HEK293 (cell line): ENCODE data around the gene RTTN.

Experiments used
- BCL11A ChIP-seq: fragments of 450-650 bp; formaldehyde crosslinking; IDR thresholded peaks from 2 replicates; pipeline ENCODE4 v1.5.1; 2016; ENCODE audit warnings: low read depth, missing biosample characterization, missing genetic modification characterization
- CTCF ChIP-seq: fragments of 450-650 bp; formaldehyde crosslinking; IDR thresholded peaks from 2 replicates; pipeline ENCODE4 v1.5.1; 2016; ENCODE audit warnings: missing biosample characterization, missing genetic modification characterization
- GLI2 ChIP-seq: fragments of 450-650 bp; formaldehyde crosslinking; IDR thresholded peaks from 2 replicates; pipeline ENCODE4; 2017; ENCODE audit warnings: missing biosample characterization, missing genetic modification characterization, low read depth, borderline replicate concordance
- GLI4 ChIP-seq: fragments of 450-650 bp; formaldehyde crosslinking; IDR thresholded peaks from 2 replicates; pipeline ENCODE4 v1.5.1; 2016; ENCODE audit warnings: missing biosample characterization, missing genetic modification characterization
- HOXA7 ChIP-seq: sonication (generic); formaldehyde crosslinking; IDR thresholded peaks from 2 replicates; pipeline ENCODE4 v1.8.1; 2022; ENCODE audit warnings: missing genetic modification reagents, borderline replicate concordance
- HOXC10 ChIP-seq: sonication (generic); formaldehyde crosslinking; IDR thresholded peaks from 2 replicates; pipeline ENCODE4 v1.8.1; 2023; ENCODE audit warnings: mild to moderate bottlenecking, missing genetic modification reagents
- KLF1 ChIP-seq: fragments of 450-650 bp; formaldehyde crosslinking; IDR thresholded peaks from 2 replicates; pipeline ENCODE4 v1.5.1; 2016; ENCODE audit warnings: missing biosample characterization, missing genetic modification characterization
- MEIS1 ChIP-seq: sonication (generic); formaldehyde crosslinking; IDR thresholded peaks from 2 replicates; pipeline ENCODE4 v1.8.1; 2022; ENCODE audit warnings: missing genetic modification reagents, mild to moderate bottlenecking, borderline replicate concordance
- MZF1 ChIP-seq: fragments of 450-650 bp; formaldehyde crosslinking; IDR thresholded peaks from 2 replicates; pipeline ENCODE4 v1.5.1; 2017; ENCODE audit warnings: missing biosample characterization, missing genetic modification characterization, borderline replicate concordance
- PRDM4 ChIP-seq: fragments of 450-650 bp; formaldehyde crosslinking; IDR thresholded peaks from 2 replicates; pipeline ENCODE4 v1.5.1; 2017; ENCODE audit warnings: missing biosample characterization, missing genetic modification characterization
- ZBTB48 ChIP-seq: fragments of 450-650 bp; formaldehyde crosslinking; IDR thresholded peaks from 2 replicates; pipeline ENCODE4 v1.5.1; 2016; ENCODE audit warnings: missing biosample characterization, missing genetic modification characterization
- ZBTB7A ChIP-seq: fragments of 450-650 bp; formaldehyde crosslinking; IDR thresholded peaks from 2 replicates; pipeline ENCODE4 v1.5.1; 2016; ENCODE audit warnings: low read depth, missing biosample characterization, missing genetic modification characterization
- ZFHX2 ChIP-seq: fragments of 450-650 bp; formaldehyde crosslinking; conservative IDR thresholded peaks from 2 replicates; pipeline ENCODE4 v1.5.1; 2016; ENCODE audit warnings: missing biosample characterization, missing genetic modification characterization
- ZIC2 ChIP-seq: fragments of 450-650 bp; formaldehyde crosslinking; IDR thresholded peaks from 2 replicates; pipeline ENCODE4 v1.5.1; 2016; ENCODE audit warnings: missing biosample characterization, missing genetic modification characterization
- ZNF132 ChIP-seq: fragments of 450-650 bp; formaldehyde crosslinking; IDR thresholded peaks from 2 replicates; pipeline ENCODE4 v1.5.1; 2017; ENCODE audit warnings: missing biosample characterization, missing genetic modification characterization, borderline replicate concordance
- ZNF174 ChIP-seq: fragments of 450-650 bp; formaldehyde crosslinking; IDR thresholded peaks from 2 replicates; pipeline ENCODE4 v1.5.0; 2017; ENCODE audit warnings: missing biosample characterization, mild to moderate bottlenecking, missing genetic modification characterization
- ZNF18 ChIP-seq: fragments of 450-650 bp; formaldehyde crosslinking; IDR thresholded peaks from 2 replicates; pipeline ENCODE4 v1.5.1; 2016; ENCODE audit warnings: missing biosample characterization, missing genetic modification characterization
- ZNF202 ChIP-seq: fragments of 450-650 bp; formaldehyde crosslinking; IDR thresholded peaks from 2 replicates; pipeline ENCODE4 v1.5.1; 2016; ENCODE audit warnings: missing biosample characterization, missing genetic modification characterization, borderline replicate concordance
- ZNF335 ChIP-seq: fragments of 450-650 bp; formaldehyde crosslinking; conservative IDR thresholded peaks from 2 replicates; pipeline ENCODE4 v1.5.1; 2016; ENCODE audit warnings: missing biosample characterization, missing genetic modification characterization
- ZNF341 ChIP-seq: fragments of 450-650 bp; formaldehyde crosslinking; IDR thresholded peaks from 2 replicates; pipeline ENCODE4; 2016; ENCODE audit warnings: low read depth, missing biosample characterization, missing genetic modification characterization
- ZNF366 ChIP-seq: fragments of 450-650 bp; formaldehyde crosslinking; conservative IDR thresholded peaks from 2 replicates; pipeline ENCODE4 v1.5.1; 2016; ENCODE audit warnings: missing biosample characterization, missing genetic modification characterization
- ZNF416 ChIP-seq: fragments of 450-650 bp; formaldehyde crosslinking; IDR thresholded peaks from 2 replicates; pipeline ENCODE4 v1.5.1; 2016; ENCODE audit warnings: missing biosample characterization, missing genetic modification characterization
- ZNF423 ChIP-seq: fragments of 450-650 bp; formaldehyde crosslinking; IDR thresholded peaks from 2 replicates; pipeline ENCODE4 v1.5.1; 2016; ENCODE audit warnings: missing biosample characterization, missing genetic modification characterization
- ZNF48 ChIP-seq: fragments of 450-650 bp; formaldehyde crosslinking; IDR thresholded peaks from 2 replicates; pipeline ENCODE4 v1.5.1; 2016; ENCODE audit warnings: missing biosample characterization, missing genetic modification characterization
- ZNF501 ChIP-seq: fragments of 450-650 bp; formaldehyde crosslinking; IDR thresholded peaks from 2 replicates; pipeline ENCODE4 v1.5.1; 2016; ENCODE audit warnings: missing biosample characterization, missing genetic modification characterization
- ZNF548 ChIP-seq: fragments of 450-650 bp; formaldehyde crosslinking; IDR thresholded peaks from 2 replicates; pipeline ENCODE4 v1.5.1; 2016; ENCODE audit warnings: missing biosample characterization, missing genetic modification characterization
- ZNF555 ChIP-seq: fragments of 450-650 bp; formaldehyde crosslinking; conservative IDR thresholded peaks from 2 replicates; pipeline ENCODE4 v1.5.1; 2017; ENCODE audit warnings: missing biosample characterization, mild to moderate bottlenecking, missing genetic modification characterization, inconsistent platforms
- ZNF585B ChIP-seq: fragments of 450-650 bp; formaldehyde crosslinking; IDR thresholded peaks from 2 replicates; pipeline ENCODE4 v1.5.1; 2016; ENCODE audit warnings: missing biosample characterization, missing genetic modification characterization
- ZNF596 ChIP-seq: fragments of 450-650 bp; IDR thresholded peaks from 2 replicates; pipeline ENCODE4 v1.5.0; 2018; ENCODE audit warnings: missing biosample characterization, mild to moderate bottlenecking, missing genetic modification characterization, moderate library complexity
- ZNF670 ChIP-seq: fragments of 450-650 bp; formaldehyde crosslinking; IDR thresholded peaks from 2 replicates; pipeline ENCODE4 v1.5.1; 2016; ENCODE audit warnings: missing biosample characterization, missing genetic modification characterization, low read depth
- ZSCAN4 ChIP-seq: fragments of 450-650 bp; formaldehyde crosslinking; IDR thresholded peaks from 2 replicates; pipeline ENCODE4 v1.5.1; 2017; ENCODE audit warnings: missing biosample characterization, missing genetic modification characterization
- ZSCAN5A ChIP-seq: fragments of 450-650 bp; formaldehyde crosslinking; IDR thresholded peaks from 2 replicates; pipeline ENCODE4 v1.5.1; 2016; ENCODE audit warnings: missing biosample characterization, missing genetic modification characterization

RTTN gene

GRCh38 chr18:70205421-70206397 is at the start of gene RTTN (continued):
- TF ChIP-seq ZNF366 (tag by site-specific recombination), result no peak
- TF ChIP-seq HOXA7 (CRISPR knock-in tag), result no peak
- TF ChIP-seq ZFHX2, result peak; percentile 96
- no peak for TF ChIP-seq ZNF585B (tag by site-specific recombination)
- TF ChIP-seq ZIC2 (tag by site-specific recombination), result peak; percentile 63
- TF ChIP-seq MZF1 (tag by site-specific recombination), result no peak
- TF ChIP-seq ZNF341, result no peak; the same call in 1 of the 2 replicates
- TF ChIP-seq ZNF174 (tag by site-specific recombination), result no peak
- no peak for TF ChIP-seq ZNF423
- TF ChIP-seq GLI2 (tag by site-specific recombination), result no peak
- TF ChIP-seq ZNF132 (tag by site-specific recombination), result no peak
- peak; percentile 96 for TF ChIP-seq GLI4
- TF ChIP-seq ZNF501 (tag by site-specific recombination), result peak; percentile 99
- peak; percentile 49; the same call in 1 of the 2 replicates for TF ChIP-seq MEIS1 (CRISPR knock-in tag)
- 0 out of 2 replicates have a peak, but pooled peaks have one; percentile 28 for TF ChIP-seq ZBTB7A (tag by site-specific recombination)
- TF ChIP-seq ZNF48, result no peak
- TF ChIP-seq ZNF18 (tag by site-specific recombination), result peak; percentile 55; the same call in 1 of the 2 replicates
- no peak for TF ChIP-seq ZNF670
- peak; percentile 98 for TF ChIP-seq ZSCAN5A
- TF ChIP-seq BCL11A (tag by site-specific recombination), result no peak
- peak; percentile 97 for TF ChIP-seq ZBTB48 (tag by site-specific recombination)
- TF ChIP-seq ZNF335, result peak; percentile 92
- TF ChIP-seq ZNF596 (tag by site-specific recombination), result no peak
- TF ChIP-seq ZSCAN4 (tag by site-specific recombination), result peak; percentile 78
- no peak for TF ChIP-seq ZNF555
- TF ChIP-seq ZNF416 (tag by site-specific recombination), result no peak
- TF ChIP-seq ZNF548, result 0 out of 2 replicates have a peak, but pooled peaks have one; percentile 27
- no peak for TF ChIP-seq HOXC10
- peak; percentile 31; the same call in 1 of the 2 replicates for TF ChIP-seq PRDM4 (tag by site-specific recombination)
- no peak; the same call in 1 of the 2 replicates for TF ChIP-seq CTCF (tag by site-specific recombination)
- TF ChIP-seq KLF1, result peak; percentile 54
- TF ChIP-seq ZNF202 (tag by site-specific recombination), result no peak
